Cardiac muscle cell (in vitro differentiated cells and primary cell): ENCODE data around the gene VPS35L. TPM values are rescaled to one million over a fixed set of nuclear protein-coding genes. Genes with fewer than 3 reads are reported as not detected.

Source experiments
- DNase-seq, 2 donors: peaks; one replicate each; pipeline versions ENCODE4 v3.0.0 to v3.0.0-alpha.2; 2010 to 2017; ENCODE audit warnings: low read depth in 1 of 2, low spot score in 1 of 2
- H3K27ac ChIP-seq: fragments of 200-600 bp; sonication (generic); 2 replicates; pipeline ENCODE4 v1.5.1; 2016
- H3K27me3 ChIP-seq: fragments of 200-600 bp; sonication (generic); 2 replicates; pipeline ENCODE4 v1.6.0; 2016; ENCODE audit warnings: control low read depth
- H3K36me3 ChIP-seq: fragments of 200-600 bp; sonication (generic); 2 replicates; pipeline ENCODE4 v1.5.1; 2016; ENCODE audit warnings: control low read depth
- H3K4me1 ChIP-seq: fragments of 200-600 bp; sonication (generic); 2 replicates; pipeline ENCODE4 v1.8.1; 2017; ENCODE audit warnings: low read depth, mild to moderate bottlenecking, mixed run types
- H3K4me3 ChIP-seq: fragments of 200-600 bp; sonication (generic); 2 replicates; pipeline ENCODE4 v1.5.1; 2016; ENCODE audit warnings: mild to moderate bottlenecking
- H3K9me3 ChIP-seq: fragments of 200-600 bp; sonication (generic); 2 replicates; pipeline ENCODE4 v1.5.1; 2017; ENCODE audit warnings: low read depth, mild to moderate bottlenecking, control low read depth
- polyA plus RNA-seq: library from polyadenylated mRNA; unstranded; fragments of >200 nt; fragmentation: Nextera tagmentation; extraction: Ambion mirVana; gene quantifications from 2 replicates; pipeline ENCODE4 v1.2.1, GENCODE V29; 2016
- total RNA-seq: library from RNA; depleted of rRNA; stranded (reverse); fragments of >200 nt; gene quantifications from 2 replicates; pipeline ENCODE4 v1.2.3, GENCODE V29; 2016
- TF ChIP-seq, protein P1 (sequence below): IDR thresholded peaks from 2 replicates; pipeline ENCODE4 v1.5.1; 2012; ENCODE audit warnings: low read depth, mild to moderate bottlenecking, low read length

VPS35L gene
- total and polyA plus RNA-seq, 2 experiments from 2014 or later: 31.5 to 61.6 TPM

DNA sequence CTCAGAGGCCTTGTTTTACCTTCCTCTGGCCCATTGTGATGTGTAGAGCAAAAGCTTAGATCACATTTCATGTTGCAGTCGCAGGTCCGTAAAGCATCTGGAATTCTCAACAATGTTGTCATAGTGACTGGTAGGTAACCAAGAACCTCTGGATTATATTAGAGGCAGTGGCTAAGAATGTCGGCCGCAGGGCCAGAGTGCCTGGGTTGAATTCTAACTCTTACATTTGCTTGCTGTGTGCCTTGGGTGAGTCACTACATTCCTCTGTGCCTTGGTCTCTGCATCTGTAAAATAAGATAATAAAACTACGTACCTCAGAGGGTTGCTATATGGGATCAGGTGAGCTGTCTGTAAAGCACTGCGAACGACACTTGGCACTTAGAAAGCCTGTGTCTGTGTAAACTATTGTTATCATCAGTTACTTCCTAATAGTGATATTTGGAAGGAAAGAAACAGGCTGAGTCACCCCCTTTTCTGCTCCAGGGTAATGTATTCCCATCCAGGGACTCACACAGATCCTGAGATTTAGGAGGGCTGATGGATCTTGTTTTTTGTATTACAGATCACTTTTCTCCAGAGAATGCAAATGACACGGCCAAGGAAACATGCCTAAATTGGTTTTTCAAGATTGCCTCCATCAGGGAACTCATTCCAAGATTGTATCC lies 52.2 kb downstream of the VPS35L start:
- Histone ChIP-seq H3K27me3 (no peaks in the 10 kb centered on the region), H3K9me3 (no peaks in the 10 kb centered on the region), H3K27ac (no peak overlapping the region), H3K4me1 (no peaks in the 10 kb centered on the region), H3K4me3 (no peak overlapping the region), H3K36me3 (peaks cover 4% of the 10 kb centered on the region)
- TF ChIP-seq, protein P1, sequence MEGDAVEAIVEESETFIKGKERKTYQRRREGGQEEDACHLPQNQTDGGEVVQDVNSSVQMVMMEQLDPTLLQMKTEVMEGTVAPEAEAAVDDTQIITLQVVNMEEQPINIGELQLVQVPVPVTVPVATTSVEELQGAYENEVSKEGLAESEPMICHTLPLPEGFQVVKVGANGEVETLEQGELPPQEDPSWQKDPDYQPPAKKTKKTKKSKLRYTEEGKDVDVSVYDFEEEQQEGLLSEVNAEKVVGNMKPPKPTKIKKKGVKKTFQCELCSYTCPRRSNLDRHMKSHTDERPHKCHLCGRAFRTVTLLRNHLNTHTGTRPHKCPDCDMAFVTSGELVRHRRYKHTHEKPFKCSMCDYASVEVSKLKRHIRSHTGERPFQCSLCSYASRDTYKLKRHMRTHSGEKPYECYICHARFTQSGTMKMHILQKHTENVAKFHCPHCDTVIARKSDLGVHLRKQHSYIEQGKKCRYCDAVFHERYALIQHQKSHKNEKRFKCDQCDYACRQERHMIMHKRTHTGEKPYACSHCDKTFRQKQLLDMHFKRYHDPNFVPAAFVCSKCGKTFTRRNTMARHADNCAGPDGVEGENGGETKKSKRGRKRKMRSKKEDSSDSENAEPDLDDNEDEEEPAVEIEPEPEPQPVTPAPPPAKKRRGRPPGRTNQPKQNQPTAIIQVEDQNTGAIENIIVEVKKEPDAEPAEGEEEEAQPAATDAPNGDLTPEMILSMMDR: no peak
- peak in 1 of 2 donors; percentile 38 for DNase-seq

DNA sequence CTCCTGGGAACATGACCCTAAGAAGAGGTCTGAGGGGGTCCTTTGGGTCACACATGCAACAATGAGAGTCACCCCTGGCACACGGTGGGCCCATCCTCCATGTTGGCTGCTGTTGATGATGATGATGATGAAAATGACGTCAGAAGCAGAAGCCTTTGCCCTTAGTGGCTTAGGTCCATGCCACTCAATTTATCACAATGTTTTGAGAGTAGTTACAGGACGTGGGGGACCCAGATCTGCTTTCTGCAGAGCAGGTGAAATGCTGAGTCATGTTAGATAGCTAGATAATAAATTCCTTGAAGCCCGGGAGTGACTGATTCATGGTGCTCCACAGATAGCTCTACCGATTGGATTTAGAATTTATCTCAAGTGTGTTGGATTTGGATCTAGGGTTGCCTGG lies 53.9 kb downstream of the VPS35L start:
- TF ChIP-seq, protein P1: no peak
- H3K27me3 ChIP-seq: no peaks in the 10 kb centered on the region
- H3K27ac ChIP-seq: no peak overlapping the region
- no peaks in the 10 kb centered on the region for H3K4me1 ChIP-seq
- peaks cover 4% of the 10 kb centered on the region for H3K36me3 ChIP-seq
- no peaks in the 10 kb centered on the region for H3K9me3 ChIP-seq
- DNase-seq: no peak
- no peak overlapping the region for H3K4me3 ChIP-seq

DNA sequence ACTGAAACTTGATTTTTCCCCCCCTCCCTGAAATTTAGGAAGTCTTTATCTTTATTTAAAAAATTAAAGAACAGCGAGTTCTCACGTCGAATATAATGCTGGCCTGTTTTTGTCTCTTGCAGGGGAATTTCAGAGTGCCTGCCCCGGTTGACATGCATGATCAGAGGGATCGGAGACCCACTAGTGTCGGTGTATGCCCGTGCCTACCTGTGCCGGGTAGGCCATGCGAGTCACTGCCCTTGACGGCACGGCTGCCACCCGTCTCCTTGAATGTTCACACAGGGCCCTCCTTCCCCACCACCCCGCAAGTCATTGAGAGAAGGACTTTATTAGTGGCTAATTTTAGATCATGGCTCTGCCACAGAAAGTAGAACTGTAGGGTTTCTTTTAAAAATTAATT lies 54.7 kb downstream of the VPS35L start:
- H3K36me3 ChIP-seq: peaks cover 4% of the 10 kb centered on the region
- no peak overlapping the region for H3K27ac ChIP-seq
- no peaks in the 10 kb centered on the region for H3K27me3 ChIP-seq
- no peak overlapping the region for H3K4me3 ChIP-seq
- H3K4me1 ChIP-seq: no peaks in the 10 kb centered on the region
- no peaks in the 10 kb centered on the region for H3K9me3 ChIP-seq
- TF ChIP-seq, protein P1: no peak
- no peak for DNase-seq

DNA sequence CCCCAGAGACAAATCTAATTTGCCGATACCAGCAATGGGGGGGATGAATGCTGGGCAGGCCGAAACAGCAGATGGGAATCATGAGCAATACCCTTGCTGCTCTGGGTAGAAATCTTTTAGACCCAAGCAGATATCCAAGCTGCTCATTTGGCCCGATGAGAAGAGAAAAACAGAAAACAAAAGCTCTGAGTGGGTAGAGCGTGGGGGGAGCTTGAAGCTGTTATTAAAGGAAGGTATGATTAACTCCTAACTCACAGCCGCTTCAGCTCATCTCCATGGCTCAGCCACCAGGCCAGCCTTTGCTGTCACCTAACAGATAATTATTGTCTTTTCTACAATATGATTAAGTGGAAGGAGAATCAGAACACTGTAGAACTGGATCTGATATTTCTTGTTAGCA lies 58.3 kb downstream of the VPS35L start:
- no peak overlapping the region for H3K4me3 ChIP-seq
- H3K9me3 ChIP-seq: no peaks in the 10 kb centered on the region
- no peaks in the 10 kb centered on the region for H3K4me1 ChIP-seq
- peaks cover 4% of the 10 kb centered on the region for H3K36me3 ChIP-seq
- peak in 1 of 2 donors; percentile 29 for DNase-seq
- TF ChIP-seq, protein P1: no peak
- no peak overlapping the region for H3K27ac ChIP-seq
- no peaks in the 10 kb centered on the region for H3K27me3 ChIP-seq

DNA sequence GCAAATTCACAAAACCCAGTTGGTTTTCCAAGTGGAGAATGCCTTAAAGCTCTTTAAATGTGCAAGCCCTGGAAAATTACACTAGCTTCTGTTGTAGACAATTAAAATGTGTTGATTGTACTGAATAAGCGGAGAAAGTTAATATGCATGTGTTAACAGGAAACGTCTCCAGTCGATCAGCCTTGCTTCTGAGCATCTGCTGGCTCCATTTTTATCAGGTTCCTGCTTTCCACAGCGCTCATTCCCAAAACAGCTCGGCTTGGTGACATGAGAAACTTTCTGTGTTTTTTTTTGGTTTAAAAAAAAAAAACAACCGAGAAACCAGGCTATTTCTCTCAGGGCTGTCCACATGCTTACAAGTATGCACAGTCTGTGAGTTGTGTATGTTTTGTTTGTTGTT lies 60.7 kb downstream of the VPS35L start:
- TF ChIP-seq, protein P1: no peak
- peaks cover 4% of the 10 kb centered on the region for H3K36me3 ChIP-seq

More for the DNA sequence above, 60.7 kb downstream of the VPS35L start:
- no peak for DNase-seq
- H3K27ac ChIP-seq: no peak overlapping the region
- H3K27me3 ChIP-seq: no peaks in the 10 kb centered on the region
- H3K4me1 ChIP-seq: no peaks in the 10 kb centered on the region
- no peaks in the 10 kb centered on the region for H3K9me3 ChIP-seq
- no peak overlapping the region for H3K4me3 ChIP-seq
